ENCODE measurements around the gene HACD2. TPM values are rescaled to one million over a fixed set of nuclear protein-coding genes. Genes with fewer than 3 reads are reported as not detected.

HACD2 gene
- total RNA-seq, 1 experiment from 2014 or later: 43.8 TPM

GRCh38 chr3:123533554-123534159 lies 51.2 kb downstream of the HACD2 start:
- H3K9me2 ChIP-seq (replicated peaks; ENCODE audit: low read length): no peaks in the 10 kb centered on the region
- H4K20me1 ChIP-seq (ENCODE audit: low read length): no peaks in the 10 kb centered on the region
- ATAC-seq (no peak), DNase-seq (no peak)
- H3K4me3 ChIP-seq (ENCODE audit: low read length): no peak overlapping the region
- H3K79me2 ChIP-seq (ENCODE audit: low read length): no peaks in the 10 kb centered on the region
- H3F3A ChIP-seq (ENCODE audit: low read length, unreplicated experiment): no peaks in the 10 kb centered on the region
- no peaks in the 10 kb centered on the region for H3K27me3 ChIP-seq (ENCODE audit: low read length)
- H3K4me2 ChIP-seq (ENCODE audit: low read length): no peak overlapping the region
- no peak overlapping the region for H3K9ac ChIP-seq (ENCODE audit: low read length)
- ChIA-PET POLR2A (ENCODE audit: unreplicated experiment) (interaction anchor here (0.6 kb wide), 2 partner anchors 53 to 403 kb away, joined by 3 to 4 read pairs; no protein-coding TSS in a partner anchor), CTCF (no interaction called here)
- BruUV-seq (replicated peaks): no TSS peak
- no peaks in the 10 kb centered on the region for H3K9me3 ChIP-seq (ENCODE audit: low read length)
- no peaks in the 10 kb centered on the region for H3K36me3 ChIP-seq (ENCODE audit: low read depth, low read length)
- no peak overlapping the region for H2AFZ ChIP-seq (ENCODE audit: low read length)
- H3K27ac ChIP-seq (ENCODE audit: low read length): no peak overlapping the region
- TF ChIP-seq CTCF (conservative IDR thresholded peaks at IDR 0.05; ENCODE audit: low read depth, low read length): no peak
- TF ChIP-seq EZH2 (IDR thresholded peaks at IDR 0.05; ENCODE audit: low read length, unreplicated experiment): no peak
- TF ChIP-seq EZH2phosphoT487 (IDR thresholded peaks at IDR 0.05; ENCODE audit: borderline replicate concordance, low read length): no peak
- H3K4me1 ChIP-seq (ENCODE audit: insufficient read depth, low read length): peaks cover 8% of the 10 kb centered on the region; the same call in 1 of the 2 replicates
- intact Hi-C loops (cut with micrococcal nuclease): no loop called here

- no peak overlapping the region for H3K9ac ChIP-seq (ENCODE audit: low read length)
- no peaks in the 10 kb centered on the region for H3K4me1 ChIP-seq (ENCODE audit: insufficient read depth, low read length)
- H3F3A ChIP-seq (ENCODE audit: low read length, unreplicated experiment): no peaks in the 10 kb centered on the region
- no peaks in the 10 kb centered on the region for H3K79me2 ChIP-seq (ENCODE audit: low read length)
- H4K20me1 ChIP-seq (ENCODE audit: low read length): no peaks in the 10 kb centered on the region
- H2AFZ ChIP-seq (ENCODE audit: low read length): no peak overlapping the region
- ATAC-seq (no peak), DNase-seq (no peak)
- CTCF ChIA-PET: no interaction called here
- intact Hi-C loops (cut with micrococcal nuclease): no loop called here
- H3K9me3 ChIP-seq (ENCODE audit: low read length): no peaks in the 10 kb centered on the region
- H3K36me3 ChIP-seq (ENCODE audit: low read depth, low read length): peaks cover 20% of the 10 kb centered on the region
- no peaks in the 10 kb centered on the region for H3K9me2 ChIP-seq (replicated peaks; ENCODE audit: low read length)
- H3K4me2 ChIP-seq (ENCODE audit: low read length): no peak overlapping the region
- no TSS peak for BruUV-seq (replicated peaks)
- no peak for TF ChIP-seq EZH2phosphoT487 (IDR thresholded peaks at IDR 0.05; ENCODE audit: borderline replicate concordance, low read length)
- no peak for TF ChIP-seq CTCF (conservative IDR thresholded peaks at IDR 0.05; ENCODE audit: low read depth, low read length)
- TF ChIP-seq EZH2 (IDR thresholded peaks at IDR 0.05; ENCODE audit: low read length, unreplicated experiment): no peak
- POLR2A ChIA-PET (ENCODE audit: unreplicated experiment): no interaction called here
- no peak overlapping the region for H3K27ac ChIP-seq (ENCODE audit: low read length)
- no peaks in the 10 kb centered on the region for H3K27me3 ChIP-seq (ENCODE audit: low read length)
- H3K4me3 ChIP-seq (ENCODE audit: low read length): no peak overlapping the region
Observed at GRCh38 chr3:123528130-123528529, 56.7 kb downstream of the HACD2 start.

DNA sequence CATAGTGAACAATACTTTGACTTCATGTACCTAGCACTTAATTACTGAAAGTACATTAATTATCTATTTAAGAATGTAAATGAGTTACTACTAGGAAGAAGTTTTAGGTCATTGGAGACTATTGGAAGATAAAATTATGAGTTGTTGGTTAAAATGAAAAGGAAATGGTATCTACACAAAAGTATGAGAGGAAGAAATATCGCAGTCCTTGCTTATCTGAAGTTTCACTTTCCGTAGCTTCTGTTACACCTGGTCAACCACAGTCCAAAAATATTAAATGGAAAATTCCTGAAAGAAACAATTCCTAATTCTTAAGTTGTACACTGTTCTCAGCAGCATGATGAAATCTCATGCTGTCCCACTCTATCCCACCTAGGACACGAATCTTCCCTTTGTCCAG lies 57.8 kb downstream of the HACD2 start:
- Histone ChIP-seq H3K4me1 (ENCODE audit: insufficient read depth, low read length) (no peaks in the 10 kb centered on the region), H3F3A (ENCODE audit: low read length, unreplicated experiment) (no peaks in the 10 kb centered on the region), H3K9me3 (ENCODE audit: low read length) (no peaks in the 10 kb centered on the region), H3K36me3 (ENCODE audit: low read depth, low read length) (peaks cover 20% of the 10 kb centered on the region), H3K9ac (ENCODE audit: low read length) (no peak overlapping the region), H3K79me2 (ENCODE audit: low read length) (no peaks in the 10 kb centered on the region), H2AFZ (ENCODE audit: low read length) (no peak overlapping the region), H3K27ac (ENCODE audit: low read length) (no peak overlapping the region), H3K4me3 (ENCODE audit: low read length) (no peak overlapping the region), H4K20me1 (ENCODE audit: low read length) (no peaks in the 10 kb centered on the region), H3K27me3 (ENCODE audit: low read length) (no peaks in the 10 kb centered on the region), H3K9me2 (replicated peaks; ENCODE audit: low read length) (no peaks in the 10 kb centered on the region), H3K4me2 (ENCODE audit: low read length) (no peak overlapping the region)
- CTCF ChIA-PET: no interaction called here
- intact Hi-C loops (cut with micrococcal nuclease): no loop called here
- TF ChIP-seq EZH2 (IDR thresholded peaks at IDR 0.05; ENCODE audit: low read length, unreplicated experiment) (no peak), EZH2phosphoT487 (IDR thresholded peaks at IDR 0.05; ENCODE audit: borderline replicate concordance, low read length) (no peak), CTCF (conservative IDR thresholded peaks at IDR 0.05; ENCODE audit: low read depth, low read length) (no peak)
- DNase-seq (no peak), ATAC-seq (no peak)
- BruUV-seq (replicated peaks): no TSS peak
- POLR2A ChIA-PET (ENCODE audit: unreplicated experiment): no interaction called here
